HG02642 (cell line): ENCODE results near the gene STAB2.
"Not testable (repeated sequence)": the region's sequence is repeated elsewhere in the genome, so short reads cannot be mapped to it uniquely, and the experiment has no call there.

Source experiments
- ATAC-seq: cut with Tn5 transposase; IDR thresholded peaks from one replicate; pipeline ENCODE4 v1.9.1; 2021; ENCODE audit warnings: mild to moderate bottlenecking; ENCODE audit not compliant: unreplicated experiment, poor library complexity

Gene STAB2

DNA sequence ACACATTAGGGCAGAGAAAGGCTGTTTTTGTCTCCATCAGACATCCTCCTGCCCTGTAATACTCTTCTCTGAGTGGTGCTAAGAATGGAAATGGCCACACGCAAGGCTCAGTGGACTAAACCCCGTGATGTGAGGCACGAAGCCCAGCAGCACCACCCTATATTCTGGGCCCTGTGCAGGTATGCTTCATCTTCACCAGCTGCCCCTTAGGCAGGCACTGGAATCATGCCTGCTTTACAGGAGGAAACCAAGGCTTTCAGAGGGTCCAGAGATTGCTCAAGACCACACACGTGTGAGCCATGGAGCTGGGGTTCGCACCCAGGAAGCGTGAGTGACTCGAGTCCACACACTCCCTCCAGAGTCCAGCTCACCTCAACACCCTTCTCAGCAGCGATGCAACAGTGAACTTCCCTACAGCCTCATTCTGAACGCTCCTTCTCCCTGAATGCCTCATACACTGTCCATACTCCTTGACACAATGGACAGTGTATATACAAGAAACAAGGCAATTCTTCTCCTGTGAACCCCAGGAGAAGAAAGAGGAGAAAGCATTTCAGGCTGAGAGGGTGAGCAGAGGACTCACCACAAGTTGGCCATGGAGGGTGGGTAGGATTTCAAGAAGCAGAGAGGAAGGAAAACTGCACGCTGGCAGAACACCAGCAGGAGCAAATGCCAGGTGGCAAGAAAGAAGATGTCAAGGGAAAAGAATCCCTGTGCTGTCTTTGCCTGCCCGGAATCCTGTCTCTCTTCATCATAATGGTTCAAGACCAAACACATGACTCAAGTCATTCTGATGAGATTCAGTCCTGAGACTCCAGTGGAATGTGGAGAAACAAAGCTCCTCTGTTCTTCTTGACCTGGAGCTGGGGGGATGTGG is 214.9 kb downstream of the STAB2 start:
- no peak for ATAC-seq

GRCh38 chr12:103802586-103802886 is 215.5 kb downstream of the STAB2 start:
- ATAC-seq = no peak

DNA sequence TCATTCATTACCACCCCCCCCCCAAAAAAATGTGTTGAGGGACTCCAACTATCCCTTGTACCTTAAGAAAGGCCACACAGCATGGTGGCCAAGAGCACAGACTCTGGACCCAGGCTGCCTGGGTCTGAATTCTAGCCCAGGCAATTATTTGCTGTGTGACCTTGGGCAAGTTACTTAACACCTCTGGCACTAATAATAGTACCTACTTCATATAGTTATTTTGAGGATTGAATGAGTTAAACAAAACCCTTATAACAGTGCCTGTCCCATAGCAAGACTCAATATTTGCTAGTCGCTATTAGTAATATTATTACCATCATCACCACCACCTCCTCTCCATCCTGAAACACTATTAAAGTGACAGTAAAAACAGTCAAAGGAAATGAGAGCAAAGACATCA is 216.8 kb downstream of the STAB2 start:
- no peak for ATAC-seq

- no peak for ATAC-seq
Measured at GRCh38 chr12:103805655-103806360, 218.7 kb downstream of the STAB2 start.

DNA sequence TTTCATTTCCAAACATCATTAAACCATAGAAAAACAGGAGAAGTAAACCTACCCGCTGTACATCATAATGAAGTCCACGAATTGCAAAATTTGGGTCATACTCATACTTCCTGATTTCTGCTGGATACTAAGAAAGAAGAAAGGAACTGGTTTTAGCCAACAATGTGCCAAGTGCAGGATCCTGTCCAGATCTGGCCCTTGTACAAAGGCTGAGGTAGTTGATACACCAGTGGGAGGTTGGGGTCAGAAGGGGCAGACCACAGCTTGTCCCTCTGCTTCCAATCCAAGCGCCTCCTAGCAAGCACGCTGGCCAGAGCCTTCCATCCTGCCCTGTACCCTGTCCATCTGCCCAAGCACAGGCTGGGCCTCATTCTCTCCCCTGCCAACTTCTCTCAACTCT is 219.7 kb downstream of the STAB2 start:
- ATAC-seq = no peak

- ATAC-seq = no peak
Measured at GRCh38 chr12:103807561-103808238, 220.6 kb downstream of the STAB2 start.

DNA sequence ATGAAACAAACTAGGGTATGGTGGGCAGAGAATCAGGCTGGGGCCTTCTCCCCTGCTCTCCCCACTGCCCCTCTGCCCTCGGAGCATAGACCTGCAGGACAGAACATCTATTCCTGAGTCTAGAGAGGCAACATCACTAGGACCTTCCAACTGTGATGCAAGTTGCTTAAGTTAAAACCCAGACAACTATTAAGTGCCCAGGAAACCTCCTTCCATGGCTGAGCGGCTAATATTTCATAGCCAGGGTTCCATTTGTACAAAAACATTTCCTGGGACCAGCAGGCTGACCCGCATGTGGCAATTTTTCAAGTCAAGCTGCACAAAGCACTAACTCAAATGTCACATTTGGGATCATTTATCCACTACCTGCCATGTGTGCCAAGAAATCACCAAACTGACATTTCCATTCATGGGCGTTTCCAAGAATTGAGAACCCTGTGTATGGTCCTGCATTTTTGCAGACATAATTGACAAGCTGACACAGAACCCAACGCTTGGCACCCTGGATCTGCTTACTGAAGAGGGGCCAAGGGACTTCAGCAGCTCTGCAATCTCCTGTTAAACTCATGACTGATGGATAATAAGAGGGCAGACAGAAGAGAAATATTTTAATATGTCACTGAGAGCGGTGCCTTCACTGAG is 221.3 kb downstream of the STAB2 start:
- ATAC-seq = no peak

DNA sequence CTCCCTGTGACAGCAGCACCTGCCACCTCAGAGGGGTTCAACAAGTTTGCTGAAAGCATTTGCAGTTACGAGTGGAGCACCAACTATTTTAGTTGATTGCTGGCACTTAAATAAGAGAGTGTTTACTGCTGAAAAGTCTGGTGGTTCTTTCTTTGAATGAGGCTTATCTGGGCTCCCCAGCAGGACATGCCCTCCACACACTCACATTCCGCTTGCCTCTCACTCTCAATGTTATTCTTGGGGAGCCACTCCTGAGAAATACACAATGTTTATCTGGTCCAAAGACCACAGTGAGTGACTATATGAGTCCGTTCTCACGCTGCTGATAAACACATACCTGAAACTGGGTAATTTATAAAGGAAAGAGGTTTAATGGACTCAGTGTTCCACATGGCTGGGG is 222.1 kb downstream of the STAB2 start:
- no peak for ATAC-seq

DNA sequence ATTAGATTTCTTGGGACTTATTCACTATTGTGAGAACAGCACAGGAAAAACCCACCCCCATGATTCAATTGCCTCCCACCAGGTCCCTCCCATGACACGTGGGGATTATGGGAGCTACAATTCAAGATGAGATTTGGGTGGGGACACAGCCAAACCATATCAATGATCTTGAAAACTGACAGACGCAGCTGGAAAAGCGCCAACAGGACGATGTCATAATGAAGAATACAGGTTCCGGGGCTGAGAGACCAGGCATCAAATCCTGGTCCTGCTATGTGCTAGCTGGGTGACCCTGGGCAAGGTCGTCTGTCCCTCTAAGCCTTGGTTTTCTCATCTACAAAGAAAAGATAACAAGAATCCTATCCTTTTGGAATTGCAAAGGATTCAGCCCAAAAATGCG is 222.6 kb downstream of the STAB2 start:
- ATAC-seq = not testable (repeated sequence)

DNA sequence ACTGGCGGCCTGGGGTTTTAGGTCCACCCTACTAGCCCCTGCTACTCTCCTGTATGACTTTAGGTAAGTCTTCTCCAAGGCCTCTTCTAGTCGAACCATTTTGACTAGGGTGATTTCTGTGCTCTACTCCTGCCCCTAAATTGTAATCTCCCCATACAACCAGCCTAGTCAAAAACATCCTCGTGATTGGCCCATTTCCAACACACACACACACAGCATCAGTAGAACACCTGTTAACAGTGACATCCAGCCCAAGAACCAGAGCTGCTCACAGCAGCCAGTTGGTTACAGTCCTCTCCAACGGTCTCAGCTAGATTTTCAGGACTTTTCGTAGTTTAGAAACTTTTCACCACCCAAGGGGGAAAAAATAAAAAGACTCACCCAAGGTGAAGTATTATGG is 223.0 kb downstream of the STAB2 start:
- no peak for ATAC-seq

GRCh38 chr12:103811791-103812190 is 224.7 kb downstream of the STAB2 start:
- no peak for ATAC-seq

- ATAC-seq = no peak
Measured at GRCh38 chr12:103812789-103813188, 225.7 kb downstream of the STAB2 start.

GRCh38 chr12:103813426-103813825 is 226.4 kb downstream of the STAB2 start:
- no peak for ATAC-seq

GRCh38 chr12:103813949-103814348 is 226.9 kb downstream of the STAB2 start:
- no peak for ATAC-seq

- ATAC-seq = no peak
Measured at GRCh38 chr12:103814436-103814835, 227.4 kb downstream of the STAB2 start.
